PFSK-1 (cell line): ENCODE data around the gene SMCO4.

Experiments used
- FOXP2 ChIP-seq: optimal IDR thresholded peaks from 2 replicates; pipeline ENCODE3; 2011; ENCODE audit warnings: borderline replicate concordance, control low read depth, inconsistent platforms; ENCODE audit not compliant: insufficient read depth; ENCODE audit errors: extremely low read length, extremely low read depth
- POLR2AphosphoS5 ChIP-seq: IDR thresholded peaks from 2 replicates; pipeline ENCODE4 v1.6.1; 2012; ENCODE audit warnings: low read depth, mild to moderate bottlenecking, control low read depth, low read length, moderate library complexity
- REST ChIP-seq, 2 experiments: IDR thresholded peaks; 2 replicates each; pipeline versions ENCODE4 v1.6.1 to v1.8.0; 2011 to 2012; ENCODE audit warnings: low read depth in 2 of 2, low read length in 2 of 2, control low read depth in 1 of 2, inconsistent platforms in 1 of 2, mild to moderate bottlenecking in 1 of 2, moderate library complexity in 1 of 2; ENCODE audit not compliant: insufficient read depth in 1 of 2
- SIN3A ChIP-seq: IDR thresholded peaks from 2 replicates; pipeline ENCODE4 v1.6.1; 2012; ENCODE audit warnings: mild to moderate bottlenecking, low read length, moderate library complexity, borderline replicate concordance; ENCODE audit not compliant: insufficient read depth
- TAF1 ChIP-seq: IDR thresholded peaks from 2 replicates; pipeline ENCODE4 v1.6.1; 2012; ENCODE audit warnings: low read length, control low read depth, borderline replicate concordance; ENCODE audit not compliant: insufficient read depth

SMCO4 gene

GRCh38 chr11:93504110-93505095, 38.8 kb downstream of the SMCO4 start:
- no peak for TF ChIP-seq TAF1

- TF ChIP-seq SIN3A, result no peak
- TF ChIP-seq REST (IDR thresholded peaks at IDR 0.05; ENCODE audit: insufficient read depth in 1 of 2, low read depth in 2 of 2, low read length in 2 of 2), result no peak
- TF ChIP-seq POLR2AphosphoS5, result no peak
- TF ChIP-seq FOXP2, result no peak
- TF ChIP-seq TAF1, result no peak
Observed at GRCh38 chr11:93501856-93502255, 41.3 kb downstream of the SMCO4 start.

- no peak for TF ChIP-seq FOXP2
- no peak for TF ChIP-seq REST (IDR thresholded peaks at IDR 0.05; ENCODE audit: insufficient read depth in 1 of 2, low read depth in 2 of 2, low read length in 2 of 2)
Observed at GRCh38 chr11:93500759-93501158, 42.4 kb downstream of the SMCO4 start.

- TF ChIP-seq SIN3A (no peak), REST (IDR thresholded peaks at IDR 0.05; ENCODE audit: insufficient read depth in 1 of 2, low read depth in 2 of 2, low read length in 2 of 2) (no peak), TAF1 (no peak), FOXP2 (no peak), POLR2AphosphoS5 (no peak)
Observed at GRCh38 chr11:93498641-93499040, 44.5 kb downstream of the SMCO4 start.

- TF ChIP-seq POLR2AphosphoS5 (no peak), TAF1 (no peak), SIN3A (no peak), REST (IDR thresholded peaks at IDR 0.05; ENCODE audit: insufficient read depth in 1 of 2, low read depth in 2 of 2, low read length in 2 of 2) (no peak), FOXP2 (no peak)
Observed at GRCh38 chr11:93498161-93498560, 45.0 kb downstream of the SMCO4 start.
